Activated naive CD8-positive, alpha-beta T cell treated with anti-CD3 and anti-CD28 coated beads, Interleukin-2, amount 50 U/mL, for 16 hours (primary cell): ENCODE results near the gene SERF2.
A peak's percentile ranks its signal among the peaks of the same experiment; 100 is the strongest.
"Not testable (repeated sequence)": the region's sequence is repeated elsewhere in the genome, so short reads cannot be mapped to it uniquely, and the experiment has no call there.

Source experiments
- DNase-seq: peaks from one replicate; pipeline ENCODE4 v3.0.0-alpha.2; 2020; ENCODE audit warnings: low read depth, low spot score

The SERF2 gene

DNA sequence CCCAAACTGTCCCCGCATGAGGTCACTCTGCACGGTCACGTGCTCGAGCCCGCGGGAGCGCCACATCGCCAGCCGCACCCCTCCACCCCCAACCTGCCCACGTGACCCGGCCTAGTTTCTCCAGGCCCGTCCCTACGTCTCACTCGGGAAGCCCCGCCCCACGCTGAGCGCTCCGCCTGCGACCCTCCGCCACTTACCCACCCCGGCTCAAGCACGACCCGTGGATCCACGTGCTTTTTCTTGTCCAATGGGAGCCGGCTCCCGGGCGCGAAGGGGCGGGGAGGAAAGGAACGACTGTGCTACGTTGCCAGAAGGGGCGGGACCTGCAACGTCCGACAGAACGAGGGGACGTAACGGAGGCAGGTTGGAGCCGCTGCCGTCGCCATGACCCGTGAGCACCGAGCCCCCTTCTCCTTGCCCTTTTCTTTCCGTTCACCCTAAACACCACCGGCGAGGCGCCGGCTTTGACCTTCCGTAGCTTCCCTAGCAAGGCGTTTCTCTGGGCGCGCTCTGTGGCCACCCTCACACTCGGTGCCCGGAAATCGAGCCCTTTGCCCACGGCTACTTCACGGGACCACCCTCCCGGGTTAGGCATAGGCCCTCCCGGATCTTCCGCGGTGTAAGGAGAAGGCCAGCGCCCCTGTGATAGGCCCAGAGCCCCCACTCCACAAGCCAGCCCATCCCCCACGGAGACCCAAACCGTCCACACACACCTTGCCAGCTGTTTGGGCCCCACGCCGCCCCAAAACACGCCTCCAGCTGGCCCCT is at the start of gene SERF2:
SERF2 (plus strand) TSS at position 328 of the 768 bp plus-strand sequence; CDS start at position 385, 57 bp downstream.
- DNase-seq = peak; percentile 100

DNA sequence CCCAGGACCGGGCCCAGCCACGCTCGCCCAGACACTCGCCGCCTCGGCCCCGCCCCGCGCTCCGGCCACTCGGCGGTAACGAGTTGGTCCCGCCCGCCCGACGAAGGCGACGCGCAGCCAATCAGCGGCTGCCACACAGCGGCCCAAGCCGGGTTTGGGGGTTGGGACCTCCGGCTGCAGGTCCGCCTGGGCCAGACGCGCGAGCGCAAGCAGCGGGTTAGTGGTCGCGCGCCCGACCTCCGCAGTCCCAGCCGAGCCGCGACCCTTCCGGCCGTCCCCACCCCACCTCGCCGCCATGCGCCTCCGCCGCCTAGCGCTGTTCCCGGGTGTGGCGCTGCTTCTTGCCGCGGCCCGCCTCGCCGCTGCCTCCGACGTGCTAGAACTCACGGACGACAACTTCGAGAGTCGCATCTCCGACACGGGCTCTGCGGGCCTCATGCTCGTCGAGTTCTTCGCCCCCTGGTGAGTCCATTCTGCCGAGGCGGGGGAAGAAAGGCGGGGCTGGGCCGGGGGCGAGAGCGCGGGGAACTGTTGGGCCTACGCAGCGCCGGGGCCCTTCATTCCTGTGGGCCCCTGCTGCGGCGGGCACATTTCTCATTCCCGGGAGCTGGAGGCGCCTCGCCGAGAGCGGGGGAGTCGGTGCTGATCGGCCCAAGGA is 45.7 kb upstream of the SERF2 start, which contains the start of gene PDIA3:
PDIA3 (plus strand) TSS at position 194 of the 658 bp plus-strand sequence; CDS start at position 296, 102 bp downstream.
- peak; percentile 71 for DNase-seq

DNA sequence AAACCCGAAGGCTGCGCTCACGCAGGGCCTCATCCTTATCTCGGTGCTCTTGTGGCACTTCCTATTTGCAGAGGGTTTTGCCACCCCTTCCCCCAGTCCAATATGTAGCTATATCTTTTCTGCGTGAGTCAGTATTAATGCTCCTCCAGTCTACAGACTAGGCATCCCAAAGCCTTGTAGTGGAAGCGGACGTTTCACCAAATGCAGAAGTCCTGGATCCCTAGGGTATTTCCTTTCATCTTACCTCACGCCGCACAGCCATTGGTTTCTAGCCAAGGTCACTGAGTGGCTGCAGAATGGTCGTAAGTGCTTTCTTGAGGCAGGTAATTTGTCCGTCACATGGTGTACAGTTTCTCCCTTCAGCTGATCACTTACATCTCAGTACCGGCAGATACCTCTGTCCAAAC is 45.2 kb upstream of the SERF2 start:
- not testable (repeated sequence) for DNase-seq

DNA sequence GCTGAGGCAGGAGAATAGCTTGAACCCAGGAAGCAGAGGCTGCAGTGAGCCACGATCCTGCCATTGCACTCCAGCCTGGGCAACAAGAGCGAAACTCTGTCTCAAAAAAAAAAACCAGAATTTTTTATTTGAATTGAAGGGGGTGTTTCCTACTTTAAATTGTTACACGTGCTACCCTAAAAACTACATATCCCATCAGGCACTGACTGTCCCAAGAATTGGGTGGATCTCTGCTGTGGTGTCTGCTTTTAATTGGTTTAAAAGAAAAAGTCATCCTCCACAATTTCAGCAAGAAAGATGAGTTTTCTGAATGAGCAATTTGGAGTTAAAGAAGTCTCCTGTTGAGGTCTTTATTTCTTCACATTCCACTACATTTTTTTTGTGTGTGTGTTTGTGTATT is 43.7 kb upstream of the SERF2 start:
- DNase-seq = no peak

DNA sequence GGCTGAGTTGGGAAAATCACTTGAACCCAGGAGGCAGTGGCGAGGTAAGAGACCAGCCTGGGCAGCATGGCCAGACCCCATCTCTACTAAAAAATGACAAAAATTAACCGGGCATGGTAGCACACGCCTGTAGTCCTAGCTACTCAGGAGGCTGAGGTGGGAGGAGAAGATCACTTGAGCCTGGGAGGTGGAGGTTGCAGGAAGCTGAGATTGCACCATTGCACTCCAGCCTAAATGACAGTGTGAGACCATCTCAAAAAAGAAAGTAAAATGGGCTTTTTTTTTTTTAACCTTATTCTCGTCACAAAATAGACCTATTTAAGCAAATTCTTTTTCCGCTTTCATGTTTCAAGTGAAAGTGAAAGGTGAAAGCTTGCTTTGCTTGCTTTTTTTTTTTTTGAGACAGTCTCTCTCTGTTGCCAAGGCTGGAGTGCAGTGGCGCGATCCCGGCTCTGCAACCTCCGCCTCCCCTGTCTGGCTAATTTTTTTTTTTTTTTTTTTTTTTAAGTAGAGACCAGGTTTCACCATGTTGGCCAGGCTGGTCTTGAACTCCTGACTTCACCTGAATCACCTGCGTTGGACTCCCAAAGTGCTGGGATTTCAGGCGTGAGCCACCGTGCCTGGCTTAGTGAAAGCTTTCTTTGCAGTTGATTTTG is 42.3 kb upstream of the SERF2 start:
- DNase-seq = no peak

DNA sequence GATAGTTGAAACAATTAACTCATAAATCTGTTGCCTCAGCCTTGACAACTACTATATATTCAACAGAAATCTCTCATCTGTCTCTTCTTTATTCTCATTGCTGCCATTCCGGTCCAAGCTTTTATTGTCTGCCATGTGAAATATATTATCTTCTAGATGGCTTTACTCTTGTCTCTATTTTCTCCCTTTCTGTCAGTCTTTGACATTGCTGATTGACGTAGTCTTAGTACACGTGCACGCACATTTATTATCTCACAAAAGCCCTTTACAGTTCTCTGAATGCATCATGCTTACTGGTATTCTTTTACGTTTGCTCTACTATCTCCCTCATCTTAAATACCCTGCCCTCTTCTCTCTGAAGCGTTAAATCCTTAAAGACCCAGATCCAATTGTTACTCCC is 40.2 kb upstream of the SERF2 start:
- DNase-seq = no peak

DNA sequence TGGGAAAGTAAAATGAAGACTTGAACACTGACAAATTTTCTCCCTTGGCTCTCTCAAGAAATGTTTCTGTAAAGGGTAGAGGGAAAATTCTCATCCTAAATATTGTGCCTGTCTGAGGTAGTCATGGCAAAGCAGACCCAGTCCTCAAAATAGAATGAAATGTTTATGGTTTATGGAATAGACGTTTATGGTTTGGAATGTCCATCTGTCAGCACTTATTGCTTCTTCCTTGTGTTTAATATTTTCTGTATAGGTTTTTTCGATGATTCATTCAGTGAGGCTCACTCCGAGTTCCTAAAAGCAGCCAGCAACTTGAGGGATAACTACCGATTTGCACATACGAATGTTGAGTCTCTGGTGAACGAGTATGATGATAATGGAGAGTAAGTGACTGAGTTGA is 29.3 kb upstream of the SERF2 start:
- DNase-seq = no peak

DNA sequence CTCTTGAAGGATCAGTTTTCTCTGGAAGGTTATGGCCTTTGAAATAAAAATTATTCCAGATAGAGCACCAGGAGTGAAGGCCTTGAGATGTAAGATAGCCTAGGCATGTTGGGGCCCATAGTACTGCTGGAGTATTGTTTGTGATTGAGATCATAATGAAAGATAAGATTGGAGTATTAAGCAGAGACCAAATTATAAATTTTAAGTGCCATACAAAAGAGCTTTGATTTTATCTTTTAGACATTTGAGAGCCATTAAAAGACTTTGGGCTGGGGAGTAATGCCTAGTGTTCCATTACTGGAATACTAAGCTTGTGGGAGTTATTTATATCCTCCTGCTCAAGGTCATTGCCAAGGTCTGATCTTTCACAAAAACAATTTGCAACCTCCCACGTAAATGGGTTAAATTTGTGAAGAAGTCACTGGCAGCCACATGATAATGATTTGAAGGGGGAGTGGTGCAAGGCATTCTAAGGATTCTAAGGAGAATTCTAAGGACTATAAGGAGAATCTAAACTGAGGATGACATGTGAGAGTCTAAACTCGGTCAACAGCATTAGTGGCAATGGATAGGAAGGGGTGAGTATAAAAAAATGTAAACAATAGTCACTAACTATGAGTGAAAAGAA is 28.2 kb upstream of the SERF2 start:
- DNase-seq = no peak

DNA sequence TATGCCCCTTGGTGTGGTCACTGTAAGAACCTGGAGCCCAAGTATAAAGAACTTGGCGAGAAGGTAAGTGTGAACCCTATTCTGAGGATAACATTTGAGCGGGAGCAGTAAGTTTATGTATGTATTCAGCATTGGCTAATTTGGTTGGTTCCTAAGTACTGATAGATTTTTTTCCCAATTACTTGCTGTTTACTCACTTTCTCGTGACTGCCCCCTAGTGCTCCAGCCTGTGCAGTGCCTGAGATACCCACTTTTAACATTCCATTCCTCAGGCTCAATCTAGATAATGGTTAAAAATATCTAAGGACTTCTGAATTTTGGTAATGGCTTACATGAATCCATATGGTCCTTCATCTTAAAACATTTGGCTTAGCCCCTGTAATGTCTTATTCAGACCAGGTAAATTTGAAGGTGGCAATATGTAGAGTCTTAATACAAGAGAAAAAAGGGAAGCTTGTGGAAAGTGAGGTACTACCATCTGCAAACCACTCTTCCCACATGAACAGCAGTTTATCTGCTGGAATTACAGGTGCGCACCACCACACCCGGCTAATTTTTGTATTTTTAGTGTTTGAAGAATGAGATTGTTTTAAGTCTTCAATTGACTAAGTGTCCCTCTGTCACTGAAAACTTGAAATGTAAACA is 22.4 kb upstream of the SERF2 start:
- no peak for DNase-seq

DNA sequence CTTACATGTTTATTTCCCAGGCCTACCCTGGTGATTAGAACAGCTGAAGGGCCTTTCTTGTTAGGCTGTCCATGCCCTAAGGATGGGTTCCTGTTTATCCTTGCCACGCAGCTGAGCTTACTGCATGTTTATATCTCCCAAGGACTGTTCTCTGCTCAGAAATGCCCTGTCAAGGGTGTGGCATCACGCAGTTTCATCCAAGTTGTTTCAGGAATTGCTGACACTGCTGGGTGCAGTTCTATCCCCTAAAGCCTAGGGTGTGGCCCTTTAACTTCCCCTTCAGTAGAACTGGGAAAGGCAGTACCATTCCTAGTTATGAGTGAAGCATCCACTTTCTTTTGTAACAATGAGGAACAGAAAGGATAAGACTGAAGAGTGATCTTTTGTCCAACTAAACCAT is 20.3 kb upstream of the SERF2 start:
- DNase-seq = no peak

DNA sequence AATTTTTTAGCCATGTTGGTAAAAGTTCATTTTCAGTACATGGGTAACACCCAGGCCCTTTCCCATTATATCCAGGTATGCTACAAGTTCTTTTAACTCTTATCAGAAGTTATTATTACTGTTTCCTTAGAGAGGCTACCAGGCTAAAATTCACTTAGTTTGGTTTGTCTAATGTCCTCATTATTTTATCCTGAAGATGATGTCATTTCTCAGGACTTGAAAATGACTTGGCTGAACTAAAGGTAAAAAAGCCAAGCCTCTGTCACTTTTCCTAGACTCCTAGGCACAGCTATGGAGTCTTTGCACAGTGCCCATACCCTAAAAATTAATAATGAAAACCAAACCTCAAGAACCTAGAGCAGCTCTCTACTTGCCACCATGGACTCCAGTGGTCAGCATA is 19.5 kb upstream of the SERF2 start:
- no peak for DNase-seq

DNA sequence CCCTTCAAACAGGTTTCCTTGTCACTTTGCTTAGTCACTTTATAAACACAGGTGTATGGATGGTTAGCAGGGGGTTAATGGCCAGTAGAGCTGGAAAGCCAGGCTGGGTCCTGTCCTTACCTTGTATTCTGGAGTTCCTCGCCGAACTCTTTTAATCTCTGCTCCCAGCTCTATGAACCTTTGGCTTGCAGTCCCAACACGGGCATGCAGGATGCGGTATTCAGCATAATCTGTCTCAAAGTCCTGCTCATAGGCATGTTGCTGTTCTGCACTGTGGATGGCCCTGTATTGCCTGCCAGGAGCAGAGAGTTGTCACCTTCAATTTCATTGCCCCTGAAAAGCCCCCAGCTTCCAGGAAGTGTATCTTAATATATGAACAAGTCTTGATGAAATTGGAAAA is 18.1 kb upstream of the SERF2 start:
- no peak for DNase-seq

DNA sequence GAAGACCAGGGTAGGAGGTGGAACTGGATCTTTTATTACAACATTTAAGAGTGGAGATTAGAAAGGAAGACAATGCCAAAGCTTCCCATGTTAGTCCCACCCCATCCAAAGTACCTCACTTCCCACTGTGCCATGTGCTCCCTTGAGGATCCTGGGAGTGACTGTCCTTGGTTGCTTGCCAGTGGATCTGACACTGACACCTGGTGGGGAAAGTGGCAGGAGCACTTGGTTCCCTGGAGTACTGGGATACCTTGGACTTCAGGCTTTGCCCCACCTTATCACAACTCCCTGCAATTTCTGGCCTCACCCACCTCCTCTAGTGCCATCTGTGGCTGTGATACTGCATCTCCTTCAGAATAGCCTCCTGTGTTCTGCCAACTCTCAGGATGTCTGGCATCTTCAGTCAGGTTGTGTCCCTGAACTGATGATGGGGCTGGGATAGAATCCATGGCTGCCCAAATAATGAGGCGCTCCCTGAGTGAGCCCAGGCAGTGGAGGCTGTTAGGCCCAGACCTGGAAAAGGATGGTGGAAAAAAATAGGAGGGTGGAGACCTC is 16.6 kb upstream of the SERF2 start:
- no peak for DNase-seq

DNA sequence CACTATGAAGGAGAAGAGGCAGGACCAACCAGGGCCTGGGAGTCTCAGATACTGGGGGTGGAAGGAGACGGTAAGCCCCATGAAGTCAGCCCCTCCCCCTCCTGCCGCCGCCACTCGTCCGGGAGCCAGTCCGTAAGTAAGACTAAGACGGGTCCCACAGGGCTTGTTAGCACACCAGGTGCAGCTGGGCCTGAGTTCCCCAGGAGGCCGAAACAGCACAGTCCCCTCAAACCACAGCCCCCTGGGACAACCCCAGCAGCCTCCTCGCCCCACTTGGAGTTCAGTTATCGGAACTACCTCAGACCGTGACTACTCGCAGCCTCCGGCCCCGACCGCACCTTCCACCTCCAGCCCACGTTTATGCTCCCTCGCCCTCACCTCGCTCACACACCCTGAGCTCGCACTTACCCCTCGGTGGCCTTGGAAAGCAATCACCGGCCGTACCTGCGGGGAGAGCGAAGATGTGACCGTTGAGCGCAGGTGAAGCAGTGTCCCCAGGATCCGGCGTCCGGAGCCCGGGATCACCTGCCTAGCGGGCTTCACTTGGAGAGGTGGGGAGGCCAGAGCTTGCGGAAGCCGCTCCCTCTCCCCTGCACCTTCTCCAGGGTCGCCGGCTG is 15.9 kb upstream of the SERF2 start:
- no peak for DNase-seq

DNA sequence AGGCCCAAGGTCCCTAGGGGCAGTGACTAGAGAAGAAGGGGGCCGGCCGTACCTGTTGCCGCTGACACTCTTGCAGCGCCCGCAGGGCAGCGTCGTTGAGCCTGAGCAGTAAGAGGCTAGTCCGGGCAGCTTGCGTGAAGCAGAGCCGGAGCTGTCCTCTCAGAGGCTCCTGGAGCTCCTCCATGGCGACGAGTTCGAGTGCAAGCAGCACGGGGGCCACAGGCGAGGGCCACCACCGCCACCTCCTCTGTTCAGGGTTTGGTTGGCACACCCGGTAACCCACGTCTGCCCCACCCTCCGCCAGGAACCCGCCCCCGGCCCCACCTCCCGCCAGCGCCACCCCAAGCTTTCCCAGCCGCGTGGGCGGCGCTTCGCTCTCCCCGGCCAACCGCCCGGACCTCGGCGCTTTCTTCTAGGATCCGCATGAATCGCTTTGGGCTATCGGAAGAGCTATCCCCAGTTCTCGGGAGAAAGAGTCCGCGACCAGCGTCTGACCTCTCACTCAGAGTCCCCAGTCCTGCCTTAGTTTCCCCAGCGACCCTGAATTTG is 15.3 kb upstream of the SERF2 start, which contains the start of gene ELL3:
ELL3 (minus strand) TSS at position 249 of the 549 bp plus-strand sequence; CDS start at position 184, 65 bp downstream.
- DNase-seq = peak; percentile 24

DNA sequence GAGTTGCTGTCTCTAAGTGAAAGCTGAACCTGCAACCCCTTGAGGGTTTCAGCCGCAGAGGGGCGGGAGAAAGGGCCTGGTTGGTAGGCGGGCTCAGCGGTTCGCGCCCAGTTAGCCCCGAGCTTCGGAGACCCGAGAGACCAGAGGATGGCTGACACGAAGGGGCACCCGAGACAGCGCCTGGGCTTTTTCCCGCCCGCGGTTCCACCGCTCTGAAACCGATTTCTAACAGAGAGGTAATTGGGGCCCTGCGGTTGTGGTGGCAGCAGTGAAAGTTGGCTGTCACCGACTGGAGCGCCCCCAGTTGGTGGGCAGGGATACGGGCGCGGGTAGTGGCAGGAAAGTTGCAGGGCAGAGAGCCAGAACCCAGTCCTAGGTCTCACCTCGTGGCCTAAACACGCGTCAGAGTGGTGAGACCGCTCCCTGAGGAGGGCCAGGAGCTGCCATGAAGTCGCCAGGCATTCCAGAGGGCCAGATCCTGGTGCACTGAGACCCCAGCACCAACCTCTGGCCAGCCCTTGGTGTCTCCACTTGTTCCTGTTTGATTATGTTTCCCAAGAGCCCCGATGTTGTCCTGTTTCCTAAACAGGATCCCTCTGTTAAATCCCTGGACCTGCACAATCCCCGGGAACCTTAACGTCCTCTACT is 14.7 kb upstream of the SERF2 start:
- DNase-seq = peak; percentile 76

DNA sequence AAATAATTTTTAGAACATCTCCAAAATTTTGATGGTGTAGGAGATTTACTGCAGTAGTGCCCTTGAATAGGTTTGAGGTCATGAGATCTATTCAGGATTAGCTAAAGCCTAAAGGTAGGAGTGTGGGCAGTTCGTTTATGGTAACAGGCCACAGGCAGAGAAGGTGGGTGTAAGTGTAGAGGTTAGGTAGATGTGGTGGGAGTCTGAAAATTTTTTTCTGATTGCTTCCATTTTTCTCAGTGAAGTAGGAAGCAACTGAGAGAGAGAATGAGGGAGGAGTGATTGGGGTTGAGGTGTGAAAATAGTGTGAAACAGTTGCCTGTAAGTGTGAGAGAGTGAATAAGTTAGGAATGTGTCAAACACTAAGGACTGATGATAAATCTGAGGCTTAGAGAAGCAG is 13.1 kb upstream of the SERF2 start:
- DNase-seq = no peak

DNA sequence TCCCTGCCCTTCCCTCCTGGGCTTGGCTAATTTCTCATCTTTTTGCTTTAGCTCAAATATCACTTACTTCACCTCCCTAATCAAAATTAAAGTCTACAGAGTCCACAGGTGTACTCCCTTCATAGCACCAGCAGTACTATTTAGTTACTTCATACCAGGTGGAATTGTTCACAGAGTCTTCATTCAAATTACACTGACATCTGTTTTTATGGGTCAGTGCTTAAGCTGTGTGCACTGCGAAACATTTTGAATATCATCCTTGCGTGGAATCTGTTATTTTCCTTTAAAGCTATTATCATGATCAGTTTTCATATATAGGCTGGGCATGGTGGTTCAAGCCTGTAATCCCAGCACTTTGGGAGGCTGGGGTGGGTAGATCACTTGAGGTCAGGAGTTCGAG is 2.7 kb upstream of the SERF2 start:
- no peak for DNase-seq

DNA sequence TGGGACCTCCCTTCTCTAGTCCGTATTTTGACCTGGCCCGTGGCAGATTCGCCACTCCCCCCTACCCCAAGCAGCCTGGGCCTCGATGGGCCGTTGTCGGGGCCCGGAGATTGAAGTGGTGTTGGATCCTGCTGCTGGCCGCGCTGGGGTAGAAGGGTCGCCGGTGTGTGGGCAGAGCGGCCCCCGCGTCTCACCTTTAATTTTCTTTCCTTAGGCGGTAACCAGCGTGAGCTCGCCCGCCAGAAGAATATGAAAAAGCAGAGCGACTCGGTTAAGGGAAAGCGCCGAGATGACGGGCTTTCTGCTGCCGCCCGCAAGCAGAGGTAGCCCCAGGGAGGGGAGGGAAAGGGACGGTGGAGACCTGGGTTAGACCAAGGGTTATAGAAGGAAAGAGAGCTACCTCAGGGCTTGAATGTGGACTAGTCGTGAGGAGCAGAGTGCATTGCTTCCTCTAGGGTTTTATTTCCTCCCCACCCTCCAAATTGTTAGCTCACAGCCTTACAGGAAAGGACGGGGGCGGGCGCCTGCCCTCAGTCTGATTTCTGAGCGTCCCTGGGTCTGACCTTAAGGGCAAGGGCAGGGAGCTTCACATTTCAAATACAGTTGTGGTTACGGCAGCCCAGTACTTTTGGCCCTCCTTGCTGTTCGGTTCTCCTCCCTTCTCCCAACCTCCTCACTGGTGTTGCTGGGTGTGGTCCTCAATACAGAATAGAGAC is 799 bp downstream of the SERF2 start:
- DNase-seq = no peak
